Kidney tubule cell (primary cell): ENCODE results near the gene MBP.

Source experiments
- DNase-seq: peaks from one replicate; pipeline ENCODE4 v3.0.0-alpha.2; 2018; ENCODE audit warnings: low spot score

Gene MBP

DNA sequence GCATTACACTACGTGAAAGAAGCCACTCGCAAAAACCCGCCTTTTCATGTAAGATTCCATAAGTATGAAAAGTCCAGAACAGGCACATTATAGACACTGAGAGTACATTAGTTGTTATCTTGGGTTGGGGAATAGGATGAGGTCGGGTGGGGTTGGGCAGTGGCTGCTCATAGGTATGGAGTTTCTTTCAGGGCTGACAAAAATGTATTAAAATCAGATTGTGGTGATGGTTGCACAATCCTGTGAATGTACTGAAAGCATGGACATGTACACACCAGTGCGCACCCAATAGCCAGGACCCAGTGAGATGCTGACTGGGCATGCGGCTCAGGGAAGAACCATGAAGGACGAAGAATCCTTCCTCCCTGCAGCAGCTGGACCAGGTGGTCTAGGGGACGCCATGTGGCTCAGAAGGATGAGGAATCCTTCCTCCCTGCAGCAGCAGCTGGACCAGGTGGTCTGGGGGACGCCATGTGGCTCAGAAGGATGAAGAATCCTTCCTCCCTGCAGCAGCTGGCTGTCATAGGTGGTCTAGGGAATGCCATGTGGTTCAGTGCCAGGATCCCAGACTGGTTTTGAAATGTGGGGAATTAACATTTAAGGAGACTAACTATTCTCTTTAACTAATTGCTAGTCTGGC lies 50.1 kb downstream of the MBP start:
- DNase-seq, result no peak

DNA sequence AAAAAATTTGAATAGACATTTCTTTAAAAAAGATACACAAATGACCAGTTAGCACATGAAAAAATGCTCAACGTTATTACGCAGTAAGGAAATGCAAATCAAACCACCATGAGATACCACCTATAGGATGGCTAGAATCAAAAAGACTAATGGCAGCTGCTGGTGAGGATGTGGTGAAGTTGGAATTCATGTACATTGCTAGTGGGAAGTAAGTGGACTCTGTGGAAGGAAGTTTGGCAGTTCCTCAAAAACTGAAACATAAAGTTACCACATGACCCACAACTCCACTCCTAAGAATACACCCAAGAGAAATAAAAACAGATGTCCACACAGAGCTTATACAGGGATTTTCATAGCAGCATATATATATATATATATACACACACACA lies 51.2 kb downstream of the MBP start:
- DNase-seq, result no peak

DNA sequence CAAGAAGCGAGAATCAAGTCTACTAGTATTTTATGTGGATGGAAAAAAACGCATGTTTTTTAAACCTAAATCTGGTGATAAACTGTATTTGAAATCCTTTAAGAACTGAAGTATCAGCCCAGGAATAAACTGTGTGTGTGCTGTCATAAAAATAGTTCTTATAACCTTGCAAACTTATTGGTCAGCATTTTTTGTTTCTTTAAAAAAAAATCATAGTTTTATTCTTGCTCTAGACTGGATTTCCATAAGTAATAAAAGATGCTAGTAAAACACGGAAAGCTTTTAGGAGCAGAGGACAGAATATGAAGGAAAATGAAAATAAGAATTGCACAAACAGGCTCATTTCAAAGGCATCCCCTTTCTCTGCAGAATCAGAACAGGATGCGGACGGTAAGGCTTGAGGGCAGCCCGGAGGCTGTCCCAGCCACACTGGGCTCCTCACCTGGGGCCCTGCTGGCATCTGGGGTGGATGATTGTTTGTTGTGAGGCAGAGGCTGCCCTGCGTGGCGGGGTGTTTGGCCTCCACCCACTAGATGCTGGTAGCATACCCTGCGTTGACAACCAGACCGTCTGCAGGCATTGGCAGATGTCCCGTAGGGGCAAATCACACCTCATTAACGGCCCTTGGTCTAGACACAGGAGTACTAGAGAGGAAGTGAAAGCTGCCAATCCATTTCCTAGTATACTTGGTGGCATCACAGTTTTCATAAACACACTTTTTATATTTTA lies 52.5 kb downstream of the MBP start:
- DNase-seq, result no peak

DNA sequence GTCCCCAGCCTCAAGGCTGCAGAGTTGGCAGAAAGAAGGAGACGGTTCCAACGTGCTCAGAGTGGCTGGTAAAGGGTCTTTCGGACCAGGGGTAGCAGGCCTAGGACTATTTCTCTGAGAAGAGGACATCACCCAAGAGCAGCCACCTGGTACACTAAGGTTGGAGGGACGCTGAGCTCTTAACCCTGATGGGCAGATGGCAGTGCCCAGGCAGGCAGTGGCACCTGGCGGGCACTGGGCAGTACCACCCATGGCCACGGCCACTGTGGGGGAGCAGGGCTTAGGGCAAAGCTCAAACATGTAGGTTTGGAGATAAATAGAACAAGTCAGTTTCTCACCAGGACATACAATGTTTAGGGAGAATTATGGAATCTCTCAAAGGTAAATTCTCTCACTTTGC lies 53.5 kb downstream of the MBP start:
- no peak for DNase-seq

- DNase-seq, result peak; percentile 53
These were observed 53.9 kb downstream of the MBP start for GRCh38 chr18:77078690-77079070.

- peak; percentile 76 for DNase-seq
These were observed 54.5 kb downstream of the MBP start for GRCh38 chr18:77077941-77078689.

DNA sequence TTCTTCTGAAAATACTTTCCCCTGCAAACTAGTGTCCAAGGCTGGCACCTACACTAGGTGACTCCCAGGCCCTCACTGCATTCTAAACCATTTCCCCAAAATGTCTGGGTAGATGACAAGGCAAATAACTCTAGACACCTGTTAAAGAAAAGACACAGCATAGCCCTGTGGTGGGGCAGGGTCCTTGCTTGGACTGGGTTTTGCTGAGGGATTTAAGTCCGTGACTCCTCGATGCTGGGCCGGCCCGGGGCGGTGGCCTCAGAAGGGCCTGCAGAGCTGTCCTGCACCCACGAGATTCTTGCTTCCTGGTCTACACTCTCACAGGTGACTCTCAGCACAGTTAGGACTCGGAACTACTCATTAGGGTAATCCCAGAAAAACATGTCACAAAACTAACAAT lies 55.2 kb downstream of the MBP start:
- no peak for DNase-seq

GRCh38 chr18:77076111-77076510 lies 56.5 kb downstream of the MBP start:
- no peak for DNase-seq

DNA sequence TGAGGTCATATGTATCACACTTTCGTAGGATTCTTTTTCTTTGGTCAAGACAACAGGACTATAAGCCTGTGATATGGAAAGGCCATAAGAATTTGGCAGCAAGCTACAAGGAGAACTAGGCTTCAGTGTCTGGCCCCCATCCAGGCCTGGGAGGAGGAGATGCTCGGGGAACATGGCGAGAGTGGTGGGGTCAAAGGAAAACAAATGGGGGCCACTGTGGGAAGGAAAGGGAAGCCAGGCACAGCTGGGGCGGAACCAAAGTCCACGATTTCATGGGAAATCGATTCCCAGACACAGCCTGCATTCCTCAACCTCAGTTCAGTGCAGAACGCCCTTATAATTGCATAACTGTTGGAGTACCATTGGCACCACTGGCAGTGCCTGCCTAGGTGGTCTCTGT lies 58.2 kb downstream of the MBP start:
- no peak for DNase-seq

DNA sequence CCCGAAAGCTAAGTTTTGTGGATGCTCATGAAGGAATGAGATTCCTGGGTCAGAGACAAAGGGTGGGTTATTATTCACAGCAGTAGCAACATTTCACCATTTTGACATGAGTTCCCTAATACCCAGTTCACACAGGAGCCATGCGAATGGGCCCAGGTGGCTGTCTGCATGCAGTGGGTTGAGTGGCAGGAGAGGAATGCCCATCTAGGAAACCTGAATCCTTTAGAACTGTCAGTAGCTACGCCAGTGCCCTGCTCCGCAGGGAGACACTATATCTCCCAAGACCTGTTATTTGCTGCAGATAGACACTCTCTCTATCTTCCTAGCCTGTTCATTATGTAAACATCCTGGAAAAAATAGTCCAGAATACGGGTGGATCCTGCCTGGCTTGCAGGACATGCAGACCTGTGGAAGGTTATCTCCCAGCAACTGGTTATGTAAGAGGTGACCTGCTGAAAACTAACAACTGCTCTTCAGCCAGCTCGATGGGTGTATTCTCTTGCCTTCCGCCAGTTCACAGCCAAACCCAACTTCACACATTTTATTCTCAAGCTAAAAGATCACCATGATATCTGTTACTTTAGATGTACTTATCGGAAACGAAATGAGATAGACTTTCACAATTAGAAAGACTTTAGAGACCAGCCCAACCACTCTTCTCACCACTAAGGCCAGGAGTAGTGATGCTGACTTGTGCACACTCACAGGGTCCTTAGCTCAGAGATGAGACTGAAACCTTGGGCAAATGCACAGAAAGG lies 59.1 kb downstream of the MBP start:
- DNase-seq, result no peak

- no peak for DNase-seq
These were observed 60.0 kb downstream of the MBP start for GRCh38 chr18:77072566-77072965.

DNA sequence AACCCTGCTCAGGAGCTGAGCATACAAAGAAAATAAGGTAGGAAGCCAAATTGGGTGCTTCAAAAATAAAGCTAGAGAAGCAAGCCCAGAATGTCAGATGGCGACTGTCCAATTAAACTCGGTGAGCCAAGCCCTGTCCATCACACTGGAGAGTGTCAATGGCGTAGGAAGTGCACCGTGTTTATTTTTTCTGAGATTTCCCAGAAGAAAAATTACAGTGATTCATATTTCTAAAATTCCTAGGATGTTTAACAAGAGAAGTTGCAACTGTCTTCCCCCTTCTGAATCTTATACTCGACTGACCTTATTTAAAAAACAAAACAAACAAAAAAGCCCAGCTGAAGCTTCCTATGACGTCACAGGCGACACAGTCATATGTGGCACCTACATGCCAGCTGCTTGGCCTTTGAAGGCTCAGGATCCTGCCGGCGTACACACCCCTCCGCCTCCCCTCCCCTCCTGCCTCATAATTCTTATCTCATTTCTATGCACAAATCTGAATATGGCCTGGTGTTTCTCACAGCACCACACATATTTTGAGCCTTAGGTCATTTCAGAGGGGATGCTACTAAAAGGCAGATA lies 60.8 kb downstream of the MBP start:
- DNase-seq, result peak; percentile 61

GRCh38 chr18:77071061-77071460 lies 61.5 kb downstream of the MBP start:
- no peak for DNase-seq

DNA sequence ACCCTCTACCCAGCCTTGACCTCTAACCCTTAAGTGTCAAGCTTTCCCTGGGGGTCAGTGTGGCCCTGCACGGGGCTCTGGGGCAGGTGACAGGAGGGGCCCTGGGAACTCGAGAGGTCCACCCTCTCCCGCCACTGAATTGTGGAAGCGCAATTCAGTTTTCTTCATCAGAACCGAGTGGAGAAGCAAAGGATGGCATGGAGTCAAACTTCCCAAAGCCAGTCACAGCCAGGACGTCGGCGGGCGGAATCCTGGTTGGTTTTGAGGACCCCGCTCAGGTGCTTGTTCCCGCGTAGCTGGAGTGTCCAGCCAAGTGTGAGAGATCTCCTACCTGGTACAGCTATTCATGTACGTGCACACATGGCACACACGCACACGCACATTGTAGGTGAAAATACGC lies 62.0 kb downstream of the MBP start:
- no peak for DNase-seq

- DNase-seq, result no peak
These were observed 62.7 kb downstream of the MBP start for GRCh38 chr18:77069931-77070330.

- no peak for DNase-seq
These were observed 63.1 kb downstream of the MBP start for GRCh38 chr18:77069482-77069881.

DNA sequence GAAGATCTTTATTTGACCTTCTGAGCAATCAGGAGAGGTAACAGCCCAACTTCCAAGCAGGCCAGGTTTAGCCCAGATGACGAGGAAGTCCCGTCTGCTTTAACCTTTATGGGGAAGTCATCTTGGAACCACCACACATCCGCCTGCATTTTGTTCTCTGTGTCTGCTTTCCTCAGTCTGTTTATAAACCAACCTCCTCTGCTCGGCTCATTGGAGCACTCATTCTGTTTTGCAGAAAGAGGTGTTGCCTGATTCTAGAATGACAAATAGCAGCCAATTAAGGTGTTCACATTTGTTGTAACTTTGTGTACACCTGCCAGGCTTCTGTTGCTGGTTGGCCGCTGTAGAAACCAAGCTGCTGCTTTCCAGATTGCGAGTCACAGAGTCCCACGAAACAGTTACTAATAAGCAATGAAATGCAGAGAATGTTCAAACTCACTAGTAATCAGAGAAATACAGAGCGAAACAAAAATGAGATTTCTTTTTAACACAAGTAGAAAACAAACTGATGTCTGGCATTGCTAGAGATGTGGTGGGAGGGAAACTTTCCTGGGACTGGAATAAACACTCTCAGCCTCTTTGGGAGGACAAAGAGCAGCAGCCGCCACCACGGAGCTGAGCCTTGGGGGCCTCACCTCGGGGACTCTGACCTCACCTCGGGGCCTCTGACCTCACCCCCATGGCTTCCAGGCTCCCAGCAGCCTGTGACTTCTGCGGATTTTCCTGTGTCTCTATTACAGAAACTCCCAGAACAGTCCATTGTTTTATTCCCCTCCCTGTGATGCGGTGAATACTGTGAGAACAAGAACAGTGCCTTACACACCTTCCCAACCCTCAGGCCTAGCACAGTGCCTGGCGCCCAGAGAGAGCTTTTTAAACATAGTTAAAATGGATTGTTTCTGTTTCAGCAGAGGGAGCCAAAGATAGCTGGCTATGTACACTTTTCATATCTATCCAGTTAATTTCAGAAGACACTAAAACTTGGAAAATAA lies 64.0 kb downstream of the MBP start:
- peak; percentile 83 for DNase-seq

DNA sequence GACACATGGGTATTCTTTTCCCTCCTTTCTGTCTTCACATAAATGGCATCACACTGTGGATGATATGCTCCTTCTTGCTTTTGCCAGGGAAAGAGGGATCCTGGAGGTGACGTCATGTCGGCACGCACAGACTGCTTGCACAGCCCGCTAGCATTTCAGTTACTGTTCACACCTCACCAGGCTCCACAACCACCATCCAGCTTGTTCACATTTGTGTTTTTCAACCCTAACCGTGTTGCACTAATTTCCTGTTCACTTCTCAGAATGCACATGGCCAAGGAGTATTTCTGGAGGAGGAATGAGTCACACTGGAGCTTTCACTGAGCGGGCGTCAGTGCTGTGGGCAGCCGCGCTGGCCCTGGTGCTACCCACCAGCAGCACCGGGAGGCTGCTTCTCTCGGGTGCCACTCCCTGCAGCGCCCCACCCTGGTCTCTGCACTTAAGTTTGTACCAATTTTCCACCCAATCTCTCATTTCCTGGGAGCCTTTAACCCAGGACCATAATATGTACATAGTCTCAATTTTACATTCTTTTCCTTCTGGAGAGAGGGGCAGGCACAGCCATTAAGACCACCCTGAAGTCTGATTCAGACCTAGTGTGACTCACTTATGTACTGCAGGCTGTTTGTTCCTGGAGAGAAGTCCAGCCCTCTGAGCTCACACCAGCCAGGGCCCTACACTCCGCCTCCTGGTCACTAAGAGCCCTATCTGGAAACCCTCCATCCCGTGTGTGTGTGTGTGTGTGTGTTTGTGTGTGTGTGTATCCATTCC lies 65.1 kb downstream of the MBP start:
- peak; percentile 86 for DNase-seq

GRCh38 chr18:77066689-77067088 lies 65.9 kb downstream of the MBP start:
- DNase-seq, result no peak

GRCh38 chr18:77066101-77066500 lies 66.5 kb downstream of the MBP start:
- DNase-seq, result no peak
